ENCODE measurements around the gene SESN1.

DNA sequence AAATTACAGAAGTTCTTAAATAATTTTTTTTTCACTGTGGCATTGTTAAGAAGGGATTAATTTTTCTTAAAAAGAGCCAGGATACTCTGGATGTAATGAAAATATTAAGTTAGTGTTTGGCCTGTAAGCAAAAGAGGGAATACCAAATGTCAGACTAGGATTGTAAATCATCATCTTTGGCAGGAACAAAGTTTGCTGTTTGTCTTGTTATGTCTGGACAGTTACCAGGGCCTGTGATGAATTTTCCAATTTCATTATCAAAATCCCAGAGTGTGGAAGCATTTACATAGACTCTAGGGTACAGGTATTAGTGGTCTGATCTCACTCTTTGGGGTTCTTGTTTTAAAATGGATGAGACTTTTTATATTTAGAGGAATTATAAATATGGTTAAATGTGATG lies 26.8 kb upstream of the SESN1 start:
- no peak for TF ChIP-seq POLR2AphosphoS5 (IDR thresholded peaks at IDR 0.05)
- no peak for TF ChIP-seq POLR2A (IDR thresholded peaks at IDR 0.05; ENCODE audit: low read depth)
- TF ChIP-seq, protein P1, sequence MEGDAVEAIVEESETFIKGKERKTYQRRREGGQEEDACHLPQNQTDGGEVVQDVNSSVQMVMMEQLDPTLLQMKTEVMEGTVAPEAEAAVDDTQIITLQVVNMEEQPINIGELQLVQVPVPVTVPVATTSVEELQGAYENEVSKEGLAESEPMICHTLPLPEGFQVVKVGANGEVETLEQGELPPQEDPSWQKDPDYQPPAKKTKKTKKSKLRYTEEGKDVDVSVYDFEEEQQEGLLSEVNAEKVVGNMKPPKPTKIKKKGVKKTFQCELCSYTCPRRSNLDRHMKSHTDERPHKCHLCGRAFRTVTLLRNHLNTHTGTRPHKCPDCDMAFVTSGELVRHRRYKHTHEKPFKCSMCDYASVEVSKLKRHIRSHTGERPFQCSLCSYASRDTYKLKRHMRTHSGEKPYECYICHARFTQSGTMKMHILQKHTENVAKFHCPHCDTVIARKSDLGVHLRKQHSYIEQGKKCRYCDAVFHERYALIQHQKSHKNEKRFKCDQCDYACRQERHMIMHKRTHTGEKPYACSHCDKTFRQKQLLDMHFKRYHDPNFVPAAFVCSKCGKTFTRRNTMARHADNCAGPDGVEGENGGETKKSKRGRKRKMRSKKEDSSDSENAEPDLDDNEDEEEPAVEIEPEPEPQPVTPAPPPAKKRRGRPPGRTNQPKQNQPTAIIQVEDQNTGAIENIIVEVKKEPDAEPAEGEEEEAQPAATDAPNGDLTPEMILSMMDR (IDR thresholded peaks at IDR 0.05): no peak

All from esophagus muscularis mucosa (tissue), 3 donors.